KOPT-K1 (cell line): ENCODE measurements around the gene WIZ.

ENCODE experiments used
- H3K27ac ChIP-seq: fragments of 200-600 bp; sonication (generic); 2 replicates; pipeline ENCODE4 v1.5.1; 2016; ENCODE audit warnings: antibody characterized with exemption, mild to moderate bottlenecking, low read depth, low read length; ENCODE audit not compliant: poor library complexity, severe bottlenecking
- H3K36me3 ChIP-seq: fragments of 200-600 bp; sonication (generic); 2 replicates; pipeline ENCODE4 v1.5.1; 2017; ENCODE audit warnings: antibody characterized with exemption, mild to moderate bottlenecking, low read length, moderate library complexity; ENCODE audit not compliant: insufficient read depth
- H3K9me3 ChIP-seq: fragments of 200-600 bp; sonication (generic); 2 replicates; pipeline ENCODE4 v1.5.1; 2017; ENCODE audit warnings: antibody characterized with exemption, low read length, mild to moderate bottlenecking; ENCODE audit not compliant: insufficient read depth, poor library complexity, severe bottlenecking

WIZ gene

GRCh38 chr19:15374105-15374651 lies 75.6 kb downstream of the WIZ start:
- Histone ChIP-seq H3K9me3 (no peaks in the 10 kb centered on the region), H3K36me3 (peaks cover 66% of the 10 kb centered on the region), H3K27ac (no peak overlapping the region)

DNA sequence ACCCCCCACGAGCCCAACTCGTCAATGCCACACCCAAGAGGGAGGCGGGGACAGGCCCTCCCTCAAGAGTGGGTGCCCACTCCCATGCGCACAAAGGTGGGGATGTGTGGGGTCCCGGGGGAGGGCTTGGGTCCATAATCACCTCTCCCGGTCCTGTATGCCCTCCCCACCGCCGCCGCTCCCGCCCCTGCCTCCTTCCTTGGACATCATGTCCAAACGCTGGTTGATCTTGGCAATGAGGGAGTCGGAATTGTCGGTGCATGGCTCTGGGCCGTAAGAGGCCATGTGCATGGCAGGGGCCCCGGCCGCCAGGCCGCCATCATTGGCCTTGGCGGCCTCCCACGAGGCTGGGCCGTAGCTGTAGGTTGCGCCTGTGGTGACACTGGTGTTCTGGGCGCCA lies 76.1 kb downstream of the WIZ start:
- peaks cover 72% of the 10 kb centered on the region for H3K36me3 ChIP-seq

DNA sequence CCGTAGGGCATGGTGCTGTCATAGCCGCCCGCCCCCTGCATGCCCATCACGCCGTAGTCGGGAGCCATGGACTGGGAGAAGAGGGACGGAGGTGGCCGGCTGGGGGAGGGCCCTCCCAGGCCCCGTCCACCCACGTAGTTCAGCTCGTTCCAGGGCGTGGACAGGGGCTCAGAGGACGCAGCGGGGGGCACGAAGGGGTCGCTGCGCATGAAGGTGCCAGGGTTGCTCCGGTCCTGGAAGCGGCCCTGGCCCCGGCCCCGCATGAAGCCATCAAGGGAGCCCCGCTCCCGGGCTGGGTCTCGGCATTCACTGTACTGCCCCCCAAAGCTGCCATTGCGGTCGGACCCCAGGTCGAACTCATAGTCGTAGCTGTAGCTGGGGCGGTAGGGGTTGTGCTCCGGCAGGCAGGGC lies 76.9 kb downstream of the WIZ start:
- Histone ChIP-seq H3K27ac (no peak overlapping the region), H3K9me3 (no peaks in the 10 kb centered on the region), H3K36me3 (peaks cover 79% of the 10 kb centered on the region)

More for the DNA sequence above, 76.1 kb downstream of the WIZ start:
- H3K27ac ChIP-seq = no peak overlapping the region
- no peaks in the 10 kb centered on the region for H3K9me3 ChIP-seq

DNA sequence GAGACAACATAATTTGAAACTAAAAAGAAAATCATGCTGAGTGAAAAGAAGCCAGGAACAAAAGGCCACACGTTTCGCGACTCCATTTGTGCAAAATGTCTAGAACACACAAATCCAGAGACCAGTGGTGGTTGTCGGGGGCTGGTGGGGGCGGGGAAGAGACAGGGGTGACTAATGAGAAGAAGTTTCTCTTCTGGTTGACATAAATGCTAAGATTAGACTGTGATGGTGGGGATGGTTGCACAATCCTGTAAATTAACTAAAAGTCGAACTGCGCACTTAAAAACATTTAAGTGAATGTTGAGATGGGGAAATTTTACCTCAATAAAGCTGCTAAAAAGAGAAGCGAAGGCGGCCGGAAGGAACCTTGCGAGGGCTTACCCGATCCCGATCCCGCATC lies 77.3 kb downstream of the WIZ start:
- peaks cover 83% of the 10 kb centered on the region for H3K36me3 ChIP-seq
- no peak overlapping the region for H3K27ac ChIP-seq
- H3K9me3 ChIP-seq = no peaks in the 10 kb centered on the region

DNA sequence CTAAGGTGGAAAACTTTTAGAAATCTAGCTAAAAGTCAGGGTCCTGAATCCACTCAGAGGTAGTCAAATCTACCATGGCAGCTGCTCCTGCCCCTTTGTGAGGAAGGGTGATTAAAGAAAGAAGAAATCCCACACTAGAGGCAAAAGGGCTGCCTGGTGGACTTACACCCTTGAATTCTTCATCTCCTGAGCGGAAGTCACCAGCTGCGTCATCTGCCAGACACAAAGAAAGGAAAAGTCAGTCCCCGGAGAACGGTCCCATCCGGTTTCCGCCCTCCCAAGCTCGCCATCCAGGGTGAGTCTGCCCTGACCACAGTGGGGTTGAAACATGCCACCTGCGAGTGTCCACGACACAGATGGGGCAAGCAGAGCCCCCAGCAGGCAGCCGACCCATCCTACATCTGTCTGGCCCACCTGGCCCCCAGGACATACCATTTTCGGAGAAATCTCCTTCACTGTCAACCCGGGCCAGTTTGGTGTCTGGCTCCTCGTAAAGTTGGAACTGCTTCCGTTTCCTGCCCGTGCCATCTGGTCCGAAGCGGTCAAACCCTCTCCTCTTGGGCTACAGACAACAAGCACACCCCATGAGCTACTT lies 77.9 kb downstream of the WIZ start:
- Histone ChIP-seq H3K36me3 (peaks cover 89% of the 10 kb centered on the region), H3K27ac (no peak overlapping the region), H3K9me3 (no peaks in the 10 kb centered on the region)

GRCh38 chr19:15371119-15371518 lies 78.6 kb downstream of the WIZ start:
- H3K27ac ChIP-seq = no peak overlapping the region
- peaks cover 94% of the 10 kb centered on the region for H3K36me3 ChIP-seq
- no peaks in the 10 kb centered on the region for H3K9me3 ChIP-seq
